ENCODE results near the gene RBM38. TPM values are rescaled to one million over a fixed set of nuclear protein-coding genes. Genes with fewer than 3 reads are reported as not detected.

RBM38 gene
- total and polyA plus RNA-seq, 2 of the 13 experiments (the other 11 are each of a cell fraction or from before 2014, with no cell fraction given) = 24.2 to 34.2 TPM

DNA sequence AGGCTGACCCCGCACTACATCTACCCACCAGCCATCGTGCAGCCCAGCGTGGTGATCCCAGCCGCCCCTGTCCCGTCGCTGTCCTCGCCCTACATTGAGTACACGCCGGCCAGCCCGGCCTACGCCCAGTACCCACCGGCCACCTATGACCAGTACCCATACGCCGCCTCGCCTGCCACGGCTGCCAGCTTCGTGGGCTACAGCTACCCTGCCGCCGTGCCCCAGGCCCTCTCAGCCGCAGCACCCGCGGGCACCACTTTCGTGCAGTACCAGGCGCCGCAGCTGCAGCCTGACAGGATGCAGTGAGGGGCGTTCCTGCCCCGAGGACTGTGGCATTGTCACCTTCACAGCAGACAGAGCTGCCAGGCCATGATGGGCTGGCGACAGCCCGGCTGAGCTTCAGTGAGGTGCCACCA, 16.4 kb downstream of the RBM38 start:
- Histone ChIP-seq H4K20me1 (ENCODE audit: insufficient read depth, low read length) (no peaks in the 10 kb centered on the region; the same call in 1 of the 2 replicates), H3K9ac (ENCODE audit: insufficient read depth, low read depth, low read length) (no peak overlapping the region), H3K36me3 (replicated peaks in 1 of 2; ENCODE audit: control insufficient read depth in 1 of 2, insufficient read depth in 2 of 2, low read length in 2 of 2) (peaks cover 38 to 56% of the 10 kb centered on the region in 2 experiments), H3K4me3 (replicated peaks in 1 of 3; ENCODE audit: insufficient read depth in 1 of 3, low read depth in 2 of 3, low read length in 3 of 3) (no peak overlapping the region), H3K27me3 (ENCODE audit: control insufficient read depth in 1 of 2, insufficient read depth in 2 of 2, low read length in 2 of 2) (peaks cover 2 to 4% of the 10 kb centered on the region in 2 experiments; a peak in 2 of 5 replicates), H2AFZ (ENCODE audit: low read length) (no peak overlapping the region), H3K27ac (ENCODE audit: extremely low read length, insufficient read depth, low read length) (no peak overlapping the region), H3K4me2 (ENCODE audit: low read depth, low read length) (no peak overlapping the region), H3K9me3 (ENCODE audit: low read length) (no peaks in the 10 kb centered on the region), H3K79me2 (ENCODE audit: insufficient read depth, low read length) (no peaks in the 10 kb centered on the region), H3K4me1 (ENCODE audit: insufficient read depth, low read length) (0 out of 2 replicates have a peak, but pooled peaks cover 10% of the 10 kb centered on the region)
- WGBS (ENCODE audit: low lambda C conversion rate) = 96% methylated on average over 29 of the region's 29 CpGs
- ChIA-PET POLR2A (no interaction called here), CTCF (ENCODE audit: low intra/inter-chr PET ratio, low total read pairs) (no interaction called here)
- FAIRE-seq (no peak), ATAC-seq (no peak), DNase-seq (ENCODE audit: low spot score) (no peak)
- TF ChIP-seq AGO1 (IDR thresholded peaks at IDR 0.05; ENCODE audit: low read depth, low read length, poor library complexity, severe bottlenecking) (peak; percentile 2), HNRNPL (IDR thresholded peaks at IDR 0.05; ENCODE audit: low read depth, low read length) (0 out of 2 replicates have a peak, but pooled peaks have one; percentile 26), ZNF652 (CRISPR knock-in tag; IDR thresholded peaks at IDR 0.05; ENCODE audit: borderline replicate concordance, low read depth) (no peak)
- in situ Hi-C loops (cut with HindIII; ENCODE audit: extremely low pct_ligation_motif_present, low pct_unique_long_range_greater_than_20kb) = no loop called here
- no TSS peak for BruUV-seq (replicated peaks)
- intact Hi-C loops (cut with micrococcal nuclease; ENCODE audit: unreplicated experiment) = no loop called here

DNA sequence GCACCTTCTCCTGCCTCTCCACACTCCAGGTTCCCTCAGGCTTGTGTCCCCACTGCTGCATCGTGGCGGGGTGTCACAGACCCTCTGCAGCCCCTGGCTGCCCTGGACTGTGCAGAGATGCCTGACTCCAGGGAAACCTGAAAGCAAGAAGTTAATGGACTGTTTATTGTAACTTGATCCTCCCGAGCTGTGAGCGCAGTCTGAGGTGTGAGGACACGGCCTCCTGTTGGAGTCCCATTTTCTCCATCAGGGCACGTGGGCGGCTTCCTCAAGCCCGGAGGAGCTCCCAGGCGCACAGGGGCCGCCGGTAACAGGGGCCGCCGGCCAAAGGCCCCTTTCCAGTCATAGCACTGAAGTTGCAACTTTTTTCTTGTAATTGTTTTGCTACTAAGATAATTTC, 16.9 kb downstream of the RBM38 start:
- no peak for ATAC-seq
- H3K79me2 ChIP-seq (ENCODE audit: insufficient read depth, low read length) = no peaks in the 10 kb centered on the region
- H3K9ac ChIP-seq (ENCODE audit: insufficient read depth, low read depth, low read length) = no peak overlapping the region
- H3K4me1 ChIP-seq (ENCODE audit: insufficient read depth, low read length) = 0 out of 2 replicates have a peak, but pooled peaks cover 10% of the 10 kb centered on the region
- peaks cover 2 to 6% of the 10 kb centered on the region in 2 experiments; a peak in 3 of 5 replicates for H3K27me3 ChIP-seq (ENCODE audit: control insufficient read depth in 1 of 2, insufficient read depth in 2 of 2, low read length in 2 of 2)
- intact Hi-C loops (cut with micrococcal nuclease; ENCODE audit: unreplicated experiment) (no loop called here), in situ Hi-C loops (cut with HindIII; ENCODE audit: extremely low pct_ligation_motif_present, low pct_unique_long_range_greater_than_20kb) (no loop called here)
- no TSS peak for BruUV-seq (replicated peaks)
- no peak overlapping the region for H3K4me3 ChIP-seq (replicated peaks in 1 of 3; ENCODE audit: insufficient read depth in 1 of 3, low read depth in 2 of 3, low read length in 3 of 3)
- ChIA-PET CTCF (ENCODE audit: low intra/inter-chr PET ratio, low total read pairs) (interaction anchor here (0.6 kb wide), 1 partner anchor 153 kb away, joined by 3 read pairs; the partner anchor contains the start of gene PCK1), POLR2A (no interaction called here)
- WGBS (ENCODE audit: low lambda C conversion rate) = 95% methylated on average over 13 of the region's 13 CpGs
- H2AFZ ChIP-seq (ENCODE audit: low read length) = no peak overlapping the region
- H3K36me3 ChIP-seq (replicated peaks in 1 of 2; ENCODE audit: control insufficient read depth in 1 of 2, insufficient read depth in 2 of 2, low read length in 2 of 2) = peaks cover 34 to 54% of the 10 kb centered on the region in 2 experiments
- H3K9me3 ChIP-seq (ENCODE audit: low read length) = no peaks in the 10 kb centered on the region
- FAIRE-seq = no peak
- no peak overlapping the region for H3K4me2 ChIP-seq (ENCODE audit: low read depth, low read length)
- no peaks in the 10 kb centered on the region; the same call in 1 of the 2 replicates for H4K20me1 ChIP-seq (ENCODE audit: insufficient read depth, low read length)
- no peak overlapping the region for H3K27ac ChIP-seq (ENCODE audit: extremely low read length, insufficient read depth, low read length)
- no peak for DNase-seq (ENCODE audit: low spot score)
- TF ChIP-seq PBX2 (CRISPR knock-in tag; IDR thresholded peaks at IDR 0.05) (no peak), MED13 (CRISPR knock-in tag; IDR thresholded peaks at IDR 0.05) (no peak), FOXO1 (CRISPR knock-in tag; IDR thresholded peaks at IDR 0.05) (no peak), FIP1L1 (IDR thresholded peaks at IDR 0.05; ENCODE audit: borderline replicate concordance, insufficient read depth, low read depth, low read length) (no peak), GATA4 (IDR thresholded peaks at IDR 0.05; ENCODE audit: borderline replicate concordance, low read depth) (no peak), RORA (CRISPR knock-in tag; IDR thresholded peaks at IDR 0.05) (no peak), SOX5 (CRISPR knock-in tag; IDR thresholded peaks at IDR 0.05; ENCODE audit: borderline replicate concordance) (no peak), ZMAT3 (CRISPR knock-in tag; conservative IDR thresholded peaks at IDR 0.05) (no peak), TEAD2 (CRISPR knock-in tag; IDR thresholded peaks at IDR 0.05) (no peak), ZNF121 (CRISPR knock-in tag; IDR thresholded peaks at IDR 0.05) (no peak), ZNF747 (CRISPR knock-in tag; IDR thresholded peaks at IDR 0.05; ENCODE audit: borderline replicate concordance) (no peak), ZNF614 (CRISPR knock-in tag; IDR thresholded peaks at IDR 0.05; ENCODE audit: borderline replicate concordance) (no peak), ZNF160 (CRISPR knock-in tag; IDR thresholded peaks at IDR 0.05) (no peak)
- TF ChIP-seq, protein P1, sequence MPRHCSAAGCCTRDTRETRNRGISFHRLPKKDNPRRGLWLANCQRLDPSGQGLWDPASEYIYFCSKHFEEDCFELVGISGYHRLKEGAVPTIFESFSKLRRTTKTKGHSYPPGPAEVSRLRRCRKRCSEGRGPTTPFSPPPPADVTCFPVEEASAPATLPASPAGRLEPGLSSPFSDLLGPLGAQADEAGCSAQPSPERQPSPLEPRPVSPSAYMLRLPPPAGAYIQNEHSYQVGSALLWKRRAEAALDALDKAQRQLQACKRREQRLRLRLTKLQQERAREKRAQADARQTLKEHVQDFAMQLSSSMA (CRISPR knock-in tag; IDR thresholded peaks at IDR 0.05) = no peak
